NCI-H1694 (cell line): Measurements from ENCODE around the gene APOBEC3F.

Source experiments
- DNase-seq: peaks from one replicate; lab custom pipeline; 2025; lab: John Stamatoyannopoulos, UW

APOBEC3F gene

GRCh38 chr22:39092111-39092862, 51.6 kb downstream of the APOBEC3F start:
- DNase-seq, result no peak

GRCh38 chr22:39094717-39095389, 54.2 kb downstream of the APOBEC3F start:
- no peak for DNase-seq

- no peak for DNase-seq
Observed at GRCh38 chr22:39095971-39096370, 55.3 kb downstream of the APOBEC3F start.

- no peak for DNase-seq
Observed at GRCh38 chr22:39097098-39098020, 56.7 kb downstream of the APOBEC3F start, which contains the start of gene APOBEC3H. TSS of gene APOBEC3H (plus strand) at chr22:39097244. CDS start at chr22:39100279, 3,035 bp downstream.

- no peak for DNase-seq
Observed at GRCh38 chr22:39098026-39098425, 57.4 kb downstream of the APOBEC3F start.

- DNase-seq, result no peak
Observed at GRCh38 chr22:39098576-39098975, 57.9 kb downstream of the APOBEC3F start.

GRCh38 chr22:39101226-39101625, 60.6 kb downstream of the APOBEC3F start:
- DNase-seq, result no peak

GRCh38 chr22:39103431-39103830, 62.8 kb downstream of the APOBEC3F start:
- no peak for DNase-seq
